ENCODE data around the gene ITM2C. TPM values are rescaled to one million over a fixed set of nuclear protein-coding genes. Genes with fewer than 3 reads are reported as not detected.

Gene ITM2C
- total RNA-seq, 1 experiment from 2014 or later: 156 TPM

GRCh38 chr2:230891064-230891463 is 26.3 kb downstream of the ITM2C start:
- peak; percentile 74 for DNase-seq (ENCODE audit: low read depth)

GRCh38 chr2:230891509-230891908 is 26.8 kb downstream of the ITM2C start:
- peak; percentile 33 for DNase-seq (ENCODE audit: low read depth)

- no peak for DNase-seq (ENCODE audit: low read depth)
Measured at GRCh38 chr2:230893338-230893737, 28.6 kb downstream of the ITM2C start.

- DNase-seq (ENCODE audit: low read depth): no peak
Measured at GRCh38 chr2:230893841-230894781, 29.4 kb downstream of the ITM2C start.

- no peak for DNase-seq (ENCODE audit: low read depth)
Measured at GRCh38 chr2:230895536-230896345, 31.0 kb downstream of the ITM2C start.

- DNase-seq (ENCODE audit: low read depth): no peak
Measured at GRCh38 chr2:230896346-230897115, 31.8 kb downstream of the ITM2C start.

GRCh38 chr2:230898016-230898712 is 33.4 kb downstream of the ITM2C start:
- no peak for DNase-seq (ENCODE audit: low read depth)

- DNase-seq (ENCODE audit: low read depth): no peak
Measured at GRCh38 chr2:230898713-230899091, 34.0 kb downstream of the ITM2C start.

- no peak for DNase-seq (ENCODE audit: low read depth)
Measured at GRCh38 chr2:230899287-230899686, 34.5 kb downstream of the ITM2C start.

GRCh38 chr2:230899786-230900185 is 35.0 kb downstream of the ITM2C start:
- no peak for DNase-seq (ENCODE audit: low read depth)

- no peak for DNase-seq (ENCODE audit: low read depth)
Measured at GRCh38 chr2:230900336-230900995, 35.7 kb downstream of the ITM2C start.

GRCh38 chr2:230901006-230901405 is 36.3 kb downstream of the ITM2C start:
- no peak for DNase-seq (ENCODE audit: low read depth)

GRCh38 chr2:230902180-230902899 is 37.6 kb downstream of the ITM2C start:
- DNase-seq (ENCODE audit: low read depth): peak; percentile 65

- DNase-seq (ENCODE audit: low read depth): no peak
Measured at GRCh38 chr2:230903231-230904150, 38.7 kb downstream of the ITM2C start.

- no peak for DNase-seq (ENCODE audit: low read depth)
Measured at GRCh38 chr2:230904856-230905447, 40.2 kb downstream of the ITM2C start.

GRCh38 chr2:230905448-230906421 is 41.0 kb downstream of the ITM2C start:
- DNase-seq (ENCODE audit: low read depth): peak; percentile 79

GRCh38 chr2:230906471-230907230 is 41.9 kb downstream of the ITM2C start:
- DNase-seq (ENCODE audit: low read depth): no peak

All from RPMI7951 (cell line).